Measurements from ENCODE around the gene OSBPL9.

DNA sequence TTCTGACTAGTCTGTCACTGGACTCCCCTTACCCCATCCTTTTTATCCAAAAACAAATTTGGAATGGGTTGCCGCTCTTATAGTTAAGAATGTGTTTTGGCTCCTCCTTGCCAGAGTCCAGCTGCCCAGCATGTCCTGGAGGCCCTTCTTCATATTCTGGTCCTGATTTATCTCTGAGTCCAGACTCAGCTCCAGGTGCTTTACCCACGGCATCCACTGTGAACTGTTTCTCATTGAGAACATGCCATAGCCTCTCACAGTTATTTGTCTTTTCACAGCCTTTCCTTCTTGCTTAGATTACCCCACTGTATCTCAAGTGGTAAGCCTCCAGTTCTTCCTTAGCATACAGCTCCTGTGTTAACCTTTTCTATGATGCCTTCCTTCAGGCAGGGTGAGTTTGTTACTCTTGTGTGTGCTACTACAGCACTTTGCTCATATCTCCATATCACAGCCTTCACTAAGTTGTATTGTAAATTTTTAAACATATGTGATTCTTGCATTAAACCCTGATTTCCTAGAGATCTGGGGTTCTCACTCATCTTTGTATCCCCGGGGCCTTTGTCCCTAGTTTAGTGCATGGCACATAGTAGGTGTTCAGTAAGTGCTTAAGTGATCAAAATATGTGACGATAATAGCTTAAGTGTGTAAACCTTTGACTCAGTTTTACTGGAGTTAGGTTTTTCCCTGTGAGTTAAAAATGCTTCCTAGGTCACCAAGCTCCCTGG, 116.0 kb downstream of the OSBPL9 start:
- TF ChIP-seq NFRKB (IDR thresholded peaks at IDR 0.05) = no peak
- TF ChIP-seq, protein P1, sequence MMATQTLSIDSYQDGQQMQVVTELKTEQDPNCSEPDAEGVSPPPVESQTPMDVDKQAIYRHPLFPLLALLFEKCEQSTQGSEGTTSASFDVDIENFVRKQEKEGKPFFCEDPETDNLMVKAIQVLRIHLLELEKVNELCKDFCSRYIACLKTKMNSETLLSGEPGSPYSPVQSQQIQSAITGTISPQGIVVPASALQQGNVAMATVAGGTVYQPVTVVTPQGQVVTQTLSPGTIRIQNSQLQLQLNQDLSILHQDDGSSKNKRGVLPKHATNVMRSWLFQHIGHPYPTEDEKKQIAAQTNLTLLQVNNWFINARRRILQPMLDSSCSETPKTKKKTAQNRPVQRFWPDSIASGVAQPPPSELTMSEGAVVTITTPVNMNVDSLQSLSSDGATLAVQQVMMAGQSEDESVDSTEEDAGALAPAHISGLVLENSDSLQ (IDR thresholded peaks at IDR 0.05) = no peak
- TF ChIP-seq TARDBP (IDR thresholded peaks at IDR 0.05) = no peak
- no peak for TF ChIP-seq BHLHE40 (IDR thresholded peaks at IDR 0.05; ENCODE audit: borderline replicate concordance)
- no peak for TF ChIP-seq FOXA1 (IDR thresholded peaks at IDR 0.05)
- no peak for TF ChIP-seq FOXK2 (IDR thresholded peaks at IDR 0.05)
- TF ChIP-seq FOXM1 (IDR thresholded peaks at IDR 0.05; ENCODE audit: borderline replicate concordance) = no peak
- TF ChIP-seq SP1 (IDR thresholded peaks at IDR 0.05) = no peak
- TF ChIP-seq SUZ12 (IDR thresholded peaks at IDR 0.05) = no peak
- TF ChIP-seq ZNF384 (IDR thresholded peaks at IDR 0.05) = no peak
- TF ChIP-seq CTBP1 (IDR thresholded peaks at IDR 0.05; ENCODE audit: borderline replicate concordance) = no peak
- TF ChIP-seq ARNT (IDR thresholded peaks at IDR 0.05) = no peak
- TF ChIP-seq LEF1 (IDR thresholded peaks at IDR 0.05; ENCODE audit: borderline replicate concordance) = no peak
